HCT116 (cell line): ENCODE measurements around the gene YAP1. TPM values are rescaled to one million over a fixed set of nuclear protein-coding genes. Genes with fewer than 3 reads are reported as not detected.

Source experiments
- ATAC-seq: fragments of 200-7000 bp; cut with Tn5 transposase; 2 replicates; pipeline ENCODE4 v1.9.1; 2020; ENCODE audit warnings: mild to moderate bottlenecking, moderate library complexity
- BruUV-seq: library from RNA; stranded (reverse); fragments of 400-500 nt; replicated peaks from 2 replicates; lab custom pipeline; 2021; lab: Mats Ljungman, UMichigan
- CTCF ChIA-PET: fragments of 300-600 bp; sonication (Branson Sonifier 250); formaldehyde crosslinking; loops from one replicate; lab custom pipeline; 2021; ENCODE audit warnings: antibody characterized with exemption; lab: Charles Lee
- POLR2A ChIA-PET: fragments of 300-600, 350-600 bp; sonication (Branson Sonifier 250); formaldehyde crosslinking; loops from one replicate; lab custom pipeline; 2021; ENCODE audit warnings: antibody characterized with exemption; lab: Charles Lee
- RAD21 ChIA-PET, 2 experiments: fragments of 300-600 bp; sonication (Branson Sonifier 250); formaldehyde crosslinking; loops; one replicate each; lab custom pipeline; 2023; ENCODE audit warnings: low total read pairs in 2 of 2; ENCODE audit not compliant: uncharacterized antibody in 2 of 2, unreplicated experiment in 2 of 2, low non-redundant PET in 1 of 2; lab: Charles Lee
- DNase-seq: peaks from one replicate; pipeline ENCODE4 v3.0.0-alpha.2; 2010; ENCODE audit warnings: low read depth, low spot score
- H2AFZ ChIP-seq: fragments of 200-600 bp; shearing (Covaris generic), sonication (generic); 2 replicates; pipeline ENCODE4 v1.6.1; 2017; ENCODE audit warnings: low read depth, mixed run types, mixed read lengths, antibody characterized with exemption, low read length; ENCODE audit not compliant: poor library complexity, severe bottlenecking
- H3K27ac ChIP-seq: 2 replicates; pipeline ENCODE4 v1.5.1; 2012; ENCODE audit warnings: low read depth, low read length
- H3K27me3 ChIP-seq: fragments of 200-600 bp; sonication (generic); 2 replicates; pipeline ENCODE4 v1.6.1; 2016; ENCODE audit warnings: mixed run types, low read length, mixed read lengths; ENCODE audit not compliant: insufficient read depth
- H3K36me3 ChIP-seq, 2 experiments: fragments of 200-500 bp in 1 of 2; fragments of 200-600 bp in 1 of 2; sonication (Bioruptor generic) in 1 of 2; sonication (generic) in 1 of 2; 2 replicates each; pipeline versions ENCODE4 v1.5.1 to v1.6.1; 2014 to 2016; ENCODE audit warnings: low read length in 2 of 2, inconsistent platforms in 1 of 2, mixed read lengths in 1 of 2, mixed run types in 1 of 2; ENCODE audit not compliant: insufficient read depth in 2 of 2, control insufficient read depth in 1 of 2
- H3K4me1 ChIP-seq, 2 experiments: fragments of 200-600 bp in 1 of 2; sonication (generic) in 1 of 2; 2 replicates each; pipeline versions ENCODE4 v1.5.1 to v1.6.1; 2012 to 2017; ENCODE audit warnings: low read length in 2 of 2, inconsistent platforms in 1 of 2, mild to moderate bottlenecking in 1 of 2, mixed read lengths in 1 of 2, mixed run types in 1 of 2, moderate library complexity in 1 of 2; ENCODE audit not compliant: insufficient read depth in 2 of 2, control insufficient read depth in 1 of 2
- H3K4me2 ChIP-seq: fragments of 200-600 bp; sonication (generic); 2 replicates; pipeline ENCODE4 v1.6.1; 2017; ENCODE audit warnings: mixed run types, low read length, mixed read lengths
- H3K4me3 ChIP-seq, 2 experiments: fragments of 200-600 bp in 1 of 2; sonication (generic) in 1 of 2; replicated peaks in 1 of 2; 2 replicates each; pipeline ENCODE4 v1.5.1; 2011 to 2016; ENCODE audit warnings: low read length in 2 of 2, control low read depth in 1 of 2, low read depth in 1 of 2, mild to moderate bottlenecking in 1 of 2, mixed read lengths in 1 of 2, mixed run types in 1 of 2
- H3K79me2 ChIP-seq: fragments of 200-600 bp; sonication (generic); 2 replicates; pipeline ENCODE4 v1.6.1; 2017; ENCODE audit warnings: mild to moderate bottlenecking, mixed run types, low read length, moderate library complexity, mixed read lengths; ENCODE audit not compliant: insufficient read depth
- H3K9ac ChIP-seq: fragments of 200-600 bp; sonication (generic); 2 replicates; pipeline ENCODE4 v1.6.1; 2016; ENCODE audit warnings: low read length, mixed read lengths
- H3K9me2 ChIP-seq: fragments of 200-600 bp; sonication (generic), shearing (Covaris generic); 2 replicates; pipeline ENCODE4 v1.6.1; 2017; ENCODE audit warnings: mixed run types, mild to moderate bottlenecking, moderate library complexity; ENCODE audit not compliant: insufficient read depth
- H3K9me3 ChIP-seq, 2 experiments: fragments of 200-500 bp in 1 of 2; fragments of 200-600 bp in 1 of 2; sonication (Bioruptor generic) in 1 of 2; sonication (generic) in 1 of 2; 2 replicates each; pipeline ENCODE4 v1.6.1; 2014 to 2017; ENCODE audit warnings: low read length in 2 of 2, mixed read lengths in 2 of 2, inconsistent platforms in 1 of 2, low read depth in 1 of 2, mild to moderate bottlenecking in 1 of 2, mixed run types in 1 of 2, moderate library complexity in 1 of 2; ENCODE audit not compliant: control insufficient read depth in 1 of 2, insufficient read depth in 1 of 2
- H4K20me1 ChIP-seq: fragments of 200-600 bp; sonication (generic), shearing (Covaris generic); 2 replicates; pipeline ENCODE4 v1.6.1; 2017; ENCODE audit warnings: mixed run types, mild to moderate bottlenecking, moderate library complexity; ENCODE audit not compliant: insufficient read depth
- ATF3 ChIP-seq: IDR thresholded peaks from 2 replicates; pipeline ENCODE4 v1.6.1; 2012
- CBX3 ChIP-seq: IDR thresholded peaks from 2 replicates; pipeline ENCODE4 v1.6.1; 2012; ENCODE audit warnings: low read depth
- CEBPB ChIP-seq: IDR thresholded peaks from 2 replicates; pipeline ENCODE4 v1.6.1; 2012; ENCODE audit warnings: low read depth
- CTCF ChIP-seq, 3 experiments: fragments of 200-600 bp in 1 of 3; sonication (generic) in 1 of 3; IDR thresholded peaks in 2 of 3; conservative IDR thresholded peaks in 1 of 3; 2 replicates each; pipeline ENCODE4 v1.5.1; 2012 to 2017; ENCODE audit warnings: low read depth in 2 of 3, low read length in 2 of 3, antibody characterized with exemption in 1 of 3, borderline replicate concordance in 1 of 3, control low read depth in 1 of 3, mild to moderate bottlenecking in 1 of 3, mixed read lengths in 1 of 3, mixed run types in 1 of 3, moderate library complexity in 1 of 3; ENCODE audit not compliant: insufficient read depth in 1 of 3
- EGR1 ChIP-seq: IDR thresholded peaks from 2 replicates; pipeline ENCODE4 v1.6.1; 2012; ENCODE audit warnings: low read depth
- ELF1 ChIP-seq: IDR thresholded peaks from 2 replicates; pipeline ENCODE4 v1.6.1; 2012; ENCODE audit warnings: low read depth, borderline replicate concordance
- EZH2 ChIP-seq: fragments of 200-600 bp; sonication (generic); IDR thresholded peaks from 2 replicates; pipeline ENCODE4 v1.6.1; 2017; ENCODE audit warnings: antibody characterized with exemption, mixed run types
- EZH2phosphoT487 ChIP-seq: fragments of 200-600 bp; IDR thresholded peaks from 2 replicates; pipeline ENCODE4 v1.6.1; 2018; ENCODE audit warnings: antibody characterized with exemption, borderline replicate concordance
- JUND ChIP-seq: IDR thresholded peaks from 2 replicates; pipeline ENCODE4 v1.6.1; 2012
- MAX ChIP-seq: IDR thresholded peaks from 2 replicates; pipeline ENCODE4 v1.6.1; 2012
- POLR2A ChIP-seq: IDR thresholded peaks from 2 replicates; pipeline ENCODE4 v1.7.0; 2011; ENCODE audit warnings: borderline replicate concordance; ENCODE audit not compliant: insufficient read depth, insufficient read length; ENCODE audit errors: extremely low read depth
- RAD21 ChIP-seq: IDR thresholded peaks from 2 replicates; pipeline ENCODE4 v1.6.1; 2012; ENCODE audit warnings: low read depth, mild to moderate bottlenecking
- REST ChIP-seq: IDR thresholded peaks from 2 replicates; pipeline ENCODE4 v1.6.1; 2012; ENCODE audit warnings: low read depth
- SP1 ChIP-seq: IDR thresholded peaks from 2 replicates; pipeline ENCODE4 v1.6.1; 2012; ENCODE audit warnings: low read depth
- TCF7L2 ChIP-seq: IDR thresholded peaks from 2 replicates; pipeline ENCODE4 v1.7.0; 2011; ENCODE audit warnings: borderline replicate concordance, inconsistent platforms; ENCODE audit not compliant: insufficient read depth, insufficient read length; ENCODE audit errors: extremely low read depth
- YY1 ChIP-seq: IDR thresholded peaks from 2 replicates; pipeline ENCODE4 v1.6.1; 2011; ENCODE audit warnings: low read length, low read depth, moderate library complexity, mild to moderate bottlenecking; ENCODE audit not compliant: insufficient replicate concordance; ENCODE audit errors: extremely low read depth
- ZBTB33 ChIP-seq: IDR thresholded peaks from 2 replicates; pipeline ENCODE4 v1.6.1; 2011; ENCODE audit warnings: mild to moderate bottlenecking, low read length, moderate library complexity; ENCODE audit not compliant: insufficient replicate concordance; ENCODE audit errors: extremely low read depth
- ZFX ChIP-seq: fragments of 450-650 bp; IDR thresholded peaks from 2 replicates; pipeline ENCODE4 v1.6.1; 2017
- ZNF274 ChIP-seq: fragments of 200-500 bp; sonication (Bioruptor generic); IDR thresholded peaks from 2 replicates; pipeline ENCODE4 v1.6.1; 2014; ENCODE audit warnings: mild to moderate bottlenecking, low read depth, low read length, inconsistent platforms
- intact Hi-C: fragments of 100-400 bp; cut with micrococcal nuclease; formaldehyde crosslinking; loops from 2 replicates; pipeline ENCODE4 v1.10.0; 2022
- total RNA-seq: library from RNA; stranded (reverse); gene quantifications from one replicate; pipeline ENCODE4 v1.2.1, GENCODE V29; 2021; ENCODE audit not compliant: unreplicated experiment

The YAP1 gene
- total RNA-seq, 1 experiment from 2014 or later, result 88.6 TPM

- intact Hi-C loops, result loop anchor here (5.0 kb wide), 1 partner anchor 60 kb away; the partner anchor contains the start of gene YAP1
- Histone ChIP-seq H3K9me2 (no peaks in the 10 kb centered on the region), H3K9me3 (no peaks in the 10 kb centered on the region), H3K79me2 (peaks cover 72% of the 10 kb centered on the region), H4K20me1 (no peaks in the 10 kb centered on the region; the same call in 1 of the 2 replicates), H3K4me1 (peaks cover 18 to 57% of the 10 kb centered on the region in 2 experiments), H2AFZ (no peak overlapping the region), H3K36me3 (peaks cover 3 to 6% of the 10 kb centered on the region in 2 experiments; a peak in 3 of 4 replicates), H3K4me3 (no peak overlapping the region), H3K4me2 (no peak overlapping the region), H3K27ac (no peak overlapping the region), H3K9ac (no peak overlapping the region), H3K27me3 (no peaks in the 10 kb centered on the region)
- ChIA-PET RAD21 (interaction anchor here in 1 of 2 experiments (0.7 kb wide), 1 partner anchor 21 kb away, joined by 5 read pairs; no protein-coding TSS in a partner anchor), CTCF (no interaction called here), POLR2A (no interaction called here)
- no TSS peak for BruUV-seq
- DNase-seq (no peak), ATAC-seq (no peak)
- TF ChIP-seq CTCF (IDR thresholded peaks at IDR 0.05 in 2 of 3, conservative IDR thresholded peaks at IDR 0.05 in 1 of 3; ENCODE audit: borderline replicate concordance in 1 of 3, insufficient read depth in 1 of 3, low read depth in 2 of 3, low read length in 2 of 3), result no peak
- no peak for TF ChIP-seq ZNF274
- no peak for TF ChIP-seq ELF1
- TF ChIP-seq EZH2, result no peak
- no peak for TF ChIP-seq ZBTB33
- TF ChIP-seq REST, result no peak
- no peak for TF ChIP-seq POLR2A
- no peak for TF ChIP-seq RAD21
- no peak for TF ChIP-seq SP1
- TF ChIP-seq CBX3, result no peak
- no peak for TF ChIP-seq ZFX
- TF ChIP-seq JUND, result no peak
- no peak for TF ChIP-seq ATF3
- TF ChIP-seq YY1, result no peak
- no peak for TF ChIP-seq EGR1
- no peak for TF ChIP-seq CEBPB
- TF ChIP-seq MAX, result no peak
- TF ChIP-seq TCF7L2, result no peak
- no peak for TF ChIP-seq EZH2phosphoT487
Observed at GRCh38 chr11:102172127-102172848, 62.0 kb downstream of the YAP1 start.
